Vagina (tissue), 2 donors: ENCODE data around the gene CARS2. TPM values are rescaled to one million over a fixed set of nuclear protein-coding genes. Genes with fewer than 3 reads are reported as not detected.
"Not testable (repeated sequence)": the region's sequence is repeated elsewhere in the genome, so short reads cannot be mapped to it uniquely, and the experiment has no call there.

Experiments used
- DNase-seq, 2 donors: peaks; one replicate each; pipeline ENCODE4 v3.0.0-alpha.2; 2017; ENCODE audit errors: extremely low spot score in 2 of 2
- H3K27ac ChIP-seq: fragments of 200-600 bp; sonication (generic); one replicate; pipeline ENCODE4 v1.5.1; 2019
- H3K27me3 ChIP-seq: fragments of 200-600 bp; sonication (generic); one replicate; pipeline ENCODE4 v1.5.1; 2019
- H3K36me3 ChIP-seq, 2 donors: fragments of 200-600 bp; sonication (generic); one replicate each; pipeline ENCODE4 v1.5.1; 2017 to 2019
- H3K4me1 ChIP-seq: fragments of 200-600 bp; sonication (generic); one replicate; pipeline ENCODE4 v1.5.1; 2019
- H3K4me3 ChIP-seq, 2 donors: fragments of 200-600 bp; sonication (generic); 1 replicate in 1 of 2; 2 replicates in 1 of 2; pipeline ENCODE4 v1.5.1; 2016 to 2019
- H3K9me3 ChIP-seq: fragments of 200-600 bp; sonication (generic); one replicate; pipeline ENCODE4 v1.5.1; 2019
- CTCF ChIP-seq, 3 experiments: fragments of 450-650 bp in 2 of 3; fragments of 200-600 bp in 1 of 3; sonication (generic) in 1 of 3; IDR thresholded peaks; one replicate each; pipeline ENCODE4 v1.5.1; 2017 to 2019; ENCODE audit warnings: antibody characterized with exemption in 3 of 3, mild to moderate bottlenecking in 2 of 3, moderate library complexity in 2 of 3
- POLR2A ChIP-seq, 2 donors: fragments of 450-650 bp; IDR thresholded peaks; one replicate each; pipeline ENCODE4 v1.6.1; 2017; ENCODE audit warnings: antibody characterized with exemption in 2 of 2, mild to moderate bottlenecking in 2 of 2, moderate library complexity in 2 of 2
- POLR2AphosphoS5 ChIP-seq, 2 donors: sonication (generic); formaldehyde crosslinking; IDR thresholded peaks; one replicate each; pipeline ENCODE4 v1.9.0; 2017; ENCODE audit warnings: antibody characterized with exemption in 2 of 2, mild to moderate bottlenecking in 2 of 2, low read depth in 1 of 2; ENCODE audit not compliant: insufficient read depth in 1 of 2
- intact Hi-C: fragments of 100-400 bp; cut with DNase I; formaldehyde crosslinking; loops from one replicate; pipeline ENCODE4 v1.15.1; 2023
- total RNA-seq: library from RNA; depleted of rRNA; stranded (reverse); fragments of >200 nt; gene quantifications from one replicate; pipeline ENCODE4 v1.2.3, GENCODE V29; 2016

CARS2 gene
- total RNA-seq, 1 donor from 2014 or later, result 65.1 TPM

GRCh38 chr13:110636053-110636475 lies 69.9 kb downstream of the CARS2 start:
- H3K27me3 ChIP-seq, result no peaks in the 10 kb centered on the region
- H3K27ac ChIP-seq, result no peak overlapping the region
- no peak overlapping the region for H3K4me3 ChIP-seq
- DNase-seq, result no peak
- peaks cover 0 to 55% of the 10 kb centered on the region in 2 donors for H3K36me3 ChIP-seq
- H3K4me1 ChIP-seq, result peaks cover 9% of the 10 kb centered on the region
- no peak for TF ChIP-seq CTCF (IDR thresholded peaks at IDR 0.05)
- no peak for TF ChIP-seq POLR2AphosphoS5 (IDR thresholded peaks at IDR 0.05; ENCODE audit: insufficient read depth in 1 of 2, low read depth in 1 of 2)
- TF ChIP-seq POLR2A (IDR thresholded peaks at IDR 0.05), result no peak
- intact Hi-C loops, result no loop called here
- H3K9me3 ChIP-seq, result no peaks in the 10 kb centered on the region

GRCh38 chr13:110635405-110636002 lies 70.4 kb downstream of the CARS2 start:
- TF ChIP-seq POLR2A (IDR thresholded peaks at IDR 0.05) (no peak), CTCF (IDR thresholded peaks at IDR 0.05) (no peak), POLR2AphosphoS5 (IDR thresholded peaks at IDR 0.05; ENCODE audit: insufficient read depth in 1 of 2, low read depth in 1 of 2) (no peak)
- H3K27me3 ChIP-seq, result no peaks in the 10 kb centered on the region
- no peak for DNase-seq
- H3K4me3 ChIP-seq, result no peak overlapping the region
- peaks cover 0 to 57% of the 10 kb centered on the region in 2 donors for H3K36me3 ChIP-seq
- no peaks in the 10 kb centered on the region for H3K9me3 ChIP-seq
- H3K4me1 ChIP-seq, result peaks cover 5% of the 10 kb centered on the region
- H3K27ac ChIP-seq, result no peak overlapping the region
- intact Hi-C loops, result no loop called here

DNA sequence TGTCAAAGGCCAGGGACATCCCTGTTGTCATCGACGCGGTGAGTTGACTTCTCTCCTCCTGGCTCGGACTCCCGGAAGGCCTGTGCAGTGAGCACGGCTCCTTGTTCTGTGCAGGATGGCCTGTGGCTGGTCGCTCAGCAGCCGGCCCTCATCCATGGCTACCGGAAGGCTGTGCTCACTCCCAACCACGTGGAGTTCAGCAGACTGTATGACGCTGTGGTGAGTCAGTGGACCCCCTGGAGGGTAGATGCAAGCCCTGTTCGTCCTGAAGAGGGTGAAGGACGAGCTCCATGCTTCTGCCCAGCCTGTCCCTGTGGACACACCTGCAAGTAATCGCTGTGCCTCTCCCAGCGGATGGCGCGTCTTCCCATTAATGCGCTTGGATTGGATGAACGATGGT lies 71.4 kb downstream of the CARS2 start:
- Histone ChIP-seq H3K36me3 (peaks cover 0 to 58% of the 10 kb centered on the region in 2 donors), H3K27me3 (no peaks in the 10 kb centered on the region), H3K4me3 (no peak overlapping the region), H3K4me1 (peaks cover 5% of the 10 kb centered on the region), H3K27ac (no peak overlapping the region), H3K9me3 (no peaks in the 10 kb centered on the region)
- intact Hi-C loops, result no loop called here
- TF ChIP-seq CTCF (IDR thresholded peaks at IDR 0.05), result no peak
- TF ChIP-seq POLR2AphosphoS5 (IDR thresholded peaks at IDR 0.05; ENCODE audit: insufficient read depth in 1 of 2, low read depth in 1 of 2), result no peak
- TF ChIP-seq POLR2A (IDR thresholded peaks at IDR 0.05), result no peak
- no peak for DNase-seq

DNA sequence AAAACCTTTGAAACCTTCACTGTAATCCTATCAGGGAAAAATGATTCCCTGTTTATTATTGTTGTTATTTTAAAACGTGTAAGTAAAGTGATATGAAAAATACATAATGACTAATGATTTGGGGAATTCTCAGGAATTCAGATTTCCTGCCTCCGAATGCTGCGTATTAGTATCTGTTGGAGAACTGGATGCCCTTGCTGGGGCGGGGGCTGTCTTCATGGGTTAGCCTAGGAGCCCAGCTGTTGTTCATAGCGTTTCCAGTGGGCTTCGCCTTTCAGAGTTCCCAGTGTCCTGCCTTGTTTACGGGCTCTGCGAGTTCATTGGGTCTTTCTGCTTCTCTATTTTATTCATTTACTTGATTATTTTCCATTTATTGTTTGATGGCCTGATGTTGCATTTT lies 72.1 kb downstream of the CARS2 start:
- TF ChIP-seq POLR2A (IDR thresholded peaks at IDR 0.05), result no peak
- TF ChIP-seq CTCF (IDR thresholded peaks at IDR 0.05), result no peak
- no peak for TF ChIP-seq POLR2AphosphoS5 (IDR thresholded peaks at IDR 0.05; ENCODE audit: insufficient read depth in 1 of 2, low read depth in 1 of 2)
- H3K36me3 ChIP-seq, result peaks cover 0 to 53% of the 10 kb centered on the region in 2 donors
- no peaks in the 10 kb centered on the region for H3K27me3 ChIP-seq

DNA sequence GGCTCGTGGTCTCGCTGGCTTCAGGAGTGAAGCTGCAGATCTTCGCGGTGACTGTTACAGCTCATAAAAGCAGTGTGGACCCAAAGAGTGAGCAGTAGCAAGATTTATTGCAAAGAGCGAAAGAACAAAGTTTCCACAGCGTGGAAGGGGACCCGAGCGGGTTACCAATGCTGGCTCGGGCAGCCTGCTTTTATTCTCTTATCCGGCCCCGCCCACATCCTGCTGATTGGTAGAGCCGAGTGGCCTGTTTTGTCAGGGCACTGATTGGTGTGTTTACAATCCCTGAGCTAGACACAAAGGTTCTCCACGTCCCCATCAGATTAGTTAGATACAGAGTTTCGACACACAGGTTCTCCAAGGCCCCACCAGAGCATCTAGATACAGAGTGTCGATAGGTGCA lies 73.7 kb downstream of the CARS2 start:
- intact Hi-C loops, result not testable (repeated sequence)
- peaks cover 0 to 52% of the 10 kb centered on the region in 2 donors for H3K36me3 ChIP-seq

More for the DNA sequence above, 72.1 kb downstream of the CARS2 start:
- Histone ChIP-seq H3K4me1 (peaks cover 10% of the 10 kb centered on the region), H3K4me3 (no peak overlapping the region), H3K27ac (no peak overlapping the region), H3K9me3 (no peaks in the 10 kb centered on the region)
- no peak for DNase-seq
- intact Hi-C loops, result no loop called here

More for the DNA sequence above, 73.7 kb downstream of the CARS2 start:
- H3K27ac ChIP-seq, H3K27me3 ChIP-seq, H3K9me3 ChIP-seq, H3K4me3 ChIP-seq, DNase-seq: not testable (repeated sequence)
- H3K4me1 ChIP-seq, result peaks cover 24% of the 10 kb centered on the region
